GM23338 (cell line): ENCODE measurements around the gene ESPN. TPM values are rescaled to one million over a fixed set of nuclear protein-coding genes. Genes with fewer than 3 reads are reported as not detected.
"Not testable (repeated sequence)": the region's sequence is repeated elsewhere in the genome, so short reads cannot be mapped to it uniquely, and the experiment has no call there.

Experiments
- ATAC-seq: fragments of 200-7000 bp; cut with Tn5 transposase; 3 replicates; pipeline ENCODE4 v1.9.1; 2020
- DNase-seq: peaks from one replicate; pipeline ENCODE4 v3.0.0-alpha.2; 2015; ENCODE audit warnings: low spot score
- H2AFZ ChIP-seq: fragments of 200-600 bp; sonication (generic); 2 replicates; pipeline ENCODE4 v1.8.0; 2016; ENCODE audit warnings: antibody characterized with exemption, mild to moderate bottlenecking, moderate library complexity
- H3F3A ChIP-seq: fragments of 200-600 bp; sonication (generic); replicated peaks from 2 replicates; pipeline ENCODE4 v1.8.0; 2017; ENCODE audit warnings: antibody characterized with exemption, mixed run types, low read depth
- H3K27ac ChIP-seq: fragments of 200-600 bp; sonication (generic); 2 replicates; pipeline ENCODE4 v1.6.1; 2016; ENCODE audit warnings: low read depth
- H3K27me3 ChIP-seq: fragments of 200-600 bp; sonication (generic); 2 replicates; pipeline ENCODE4 v1.8.0; 2016; ENCODE audit warnings: mild to moderate bottlenecking, mixed run types, moderate library complexity; ENCODE audit not compliant: insufficient read depth
- H3K36me3 ChIP-seq: fragments of 200-600 bp; sonication (generic); 2 replicates; pipeline ENCODE4 v1.8.0; 2016; ENCODE audit warnings: mild to moderate bottlenecking; ENCODE audit not compliant: insufficient read depth
- H3K4me1 ChIP-seq: fragments of 200-600 bp; sonication (generic); 2 replicates; pipeline ENCODE4 v1.8.0; 2016; ENCODE audit warnings: mild to moderate bottlenecking, moderate library complexity; ENCODE audit not compliant: insufficient read depth
- H3K4me2 ChIP-seq: fragments of 200-600 bp; sonication (generic); 2 replicates; pipeline ENCODE4 v1.7.1; 2017; ENCODE audit warnings: mixed run types
- H3K4me3 ChIP-seq: fragments of 200-600 bp; sonication (generic); 2 replicates; pipeline ENCODE4 v1.6.1; 2016; ENCODE audit warnings: mixed run types
- H3K79me2 ChIP-seq: fragments of 200-600 bp; sonication (generic); replicated peaks from 2 replicates; pipeline ENCODE4 v1.8.0; 2017; ENCODE audit warnings: mild to moderate bottlenecking; ENCODE audit not compliant: insufficient read depth
- H3K9me2 ChIP-seq: fragments of 200-600 bp; sonication (generic); 2 replicates; pipeline ENCODE4 v1.8.0; 2017; ENCODE audit not compliant: insufficient read depth
- H4K20me1 ChIP-seq: fragments of 200-600 bp; sonication (generic); replicated peaks from 2 replicates; pipeline ENCODE4 v1.8.0; 2017; ENCODE audit warnings: mild to moderate bottlenecking; ENCODE audit not compliant: insufficient read depth
- H3K27ac Mint-ChIP-seq: 2 replicates; pipeline ENCODE4 v1.8.0; 2020; ENCODE audit warnings: inconsistent platforms, mild to moderate bottlenecking, moderate library complexity, mixed read lengths
- H3K27me3 Mint-ChIP-seq: 3 replicates; pipeline ENCODE4 v1.8.0; 2022; ENCODE audit warnings: low read depth, mild to moderate bottlenecking, moderate library complexity, mixed read lengths, inconsistent platforms; ENCODE audit not compliant: insufficient read depth, poor library complexity
- H3K36me3 Mint-ChIP-seq: 3 replicates; pipeline ENCODE4 v1.8.0; 2021; ENCODE audit warnings: low read depth, mild to moderate bottlenecking, inconsistent platforms, moderate library complexity, mixed read lengths
- H3K4me1 Mint-ChIP-seq: 3 replicates; pipeline ENCODE4 v1.8.0; 2020; ENCODE audit warnings: mild to moderate bottlenecking, inconsistent platforms, mixed read lengths
- H3K4me3 Mint-ChIP-seq: 3 replicates; pipeline ENCODE4 v1.8.0; 2021; ENCODE audit warnings: moderate library complexity, mild to moderate bottlenecking, inconsistent platforms, mixed read lengths
- H3K9me3 Mint-ChIP-seq: 3 replicates; pipeline ENCODE4 v1.8.0; 2020; ENCODE audit warnings: moderate library complexity, mild to moderate bottlenecking, inconsistent platforms, mixed read lengths
- CTCF ChIP-seq, 2 experiments: fragments of 200-600 bp in 1 of 2; sonication (generic) in 1 of 2; conservative IDR thresholded peaks; 2 replicates each; pipeline versions ENCODE4 v1.5.1 to v1.6.1; 2016 to 2017; ENCODE audit warnings: antibody characterized with exemption in 2 of 2, low read depth in 2 of 2, mild to moderate bottlenecking in 2 of 2, moderate library complexity in 1 of 2
- ZNF114 ChIP-seq: fragments of 250-450 bp; sonication (Bioruptor Pico); IDR thresholded peaks from 2 replicates; pipeline ENCODE4 v1.5.0; 2020; ENCODE audit warnings: mild to moderate bottlenecking, moderate library complexity
- polyA plus RNA-seq: library from polyadenylated mRNA; unstranded; fragments of >200 nt; fragmentation: Nextera tagmentation; extraction: Ambion mirVana; gene quantifications from 2 replicates; pipeline ENCODE4 v1.2.1, GENCODE V29; 2016
- total RNA-seq: library from RNA; depleted of rRNA; stranded (reverse); fragments of >200 nt; shearing (Covaris generic); gene quantifications from 2 replicates; pipeline ENCODE4 v1.2.3, GENCODE V29; 2014

The ESPN gene
- total and polyA plus RNA-seq, 2 experiments from 2014 or later = 12.2 to 13.6 TPM

- not testable (repeated sequence) for H4K20me1 ChIP-seq, H2AFZ ChIP-seq, H3F3A ChIP-seq, H3K36me3 Mint-ChIP-seq, H3K27ac ChIP-seq, H3K9me2 ChIP-seq, H3K4me2 ChIP-seq, H3K9me3 Mint-ChIP-seq, H3K27ac Mint-ChIP-seq, DNase-seq, H3K4me1 ChIP-seq, H3K4me3 Mint-ChIP-seq, H3K79me2 ChIP-seq, H3K4me3 ChIP-seq, ATAC-seq, H3K36me3 ChIP-seq
- H3K27me3 ChIP-seq = peaks cover 26% of the 10 kb centered on the region
- peak; percentile 14 to 35; a peak in 2 of 4 replicates for TF ChIP-seq CTCF (conservative IDR thresholded peaks at IDR 0.05; ENCODE audit: low read depth in 2 of 2)
- Mint-ChIP-seq H3K27me3 (peaks cover 31% of the 10 kb centered on the region), H3K4me1 (peaks cover 13% of the 10 kb centered on the region)
Measured at GRCh38 chr1:6437012-6437700, 12.6 kb downstream of the ESPN start.

DNA sequence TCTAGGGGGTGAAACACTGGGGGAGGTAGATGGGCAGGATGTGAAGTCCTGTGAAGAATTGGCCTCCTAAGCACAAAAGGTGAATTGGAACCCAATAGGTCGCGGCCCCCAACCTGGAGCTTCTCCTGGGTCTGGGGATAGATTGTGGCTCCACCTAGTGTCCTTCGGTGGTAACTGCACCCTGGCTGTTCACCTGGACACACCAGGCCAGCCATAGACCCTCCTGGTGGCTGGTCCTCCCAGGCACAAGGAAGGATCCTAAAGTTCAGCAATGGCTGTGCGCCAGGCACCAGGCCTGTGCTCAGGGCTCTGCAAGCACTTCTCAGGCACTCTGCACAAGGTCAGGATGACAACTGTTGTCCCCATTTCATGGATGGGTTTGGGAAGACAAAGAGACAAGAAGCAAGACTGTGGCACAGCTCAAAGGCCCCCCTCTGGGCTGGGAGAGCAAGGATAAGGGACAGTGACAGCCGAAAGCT lies 13.5 kb downstream of the ESPN start:
- no peak overlapping the region for H3K27ac ChIP-seq
- Mint-ChIP-seq H3K27me3 (peaks cover 26% of the 10 kb centered on the region), H3K4me1 (peaks cover 13% of the 10 kb centered on the region), H3K36me3 (no peaks in the 10 kb centered on the region), H3K27ac (no peak overlapping the region), H3K9me3 (no peaks in the 10 kb centered on the region), H3K4me3 (no peak overlapping the region)
- H4K20me1 ChIP-seq = no peaks in the 10 kb centered on the region
- DNase-seq (peak; percentile 94), ATAC-seq (peak; percentile 69)
- no peak overlapping the region for H3K4me2 ChIP-seq
- H3K79me2 ChIP-seq = no peaks in the 10 kb centered on the region
- H3K9me2 ChIP-seq = no peaks in the 10 kb centered on the region
- no peak overlapping the region for H2AFZ ChIP-seq
- H3K4me1 ChIP-seq = no peaks in the 10 kb centered on the region
- H3F3A ChIP-seq = no peaks in the 10 kb centered on the region
- TF ChIP-seq CTCF (conservative IDR thresholded peaks at IDR 0.05; ENCODE audit: low read depth in 2 of 2) (peak; percentile 91 to 92), ZNF114 (CRISPR knock-in tag) (no peak)
- H3K27me3 ChIP-seq = peaks cover 26% of the 10 kb centered on the region
- H3K36me3 ChIP-seq = no peaks in the 10 kb centered on the region
- H3K4me3 ChIP-seq = no peak overlapping the region
